HepG2 (cell line): ENCODE measurements around the gene YEATS2.

Experiments used
- DNMT1 ChIP-seq: sonication (generic); formaldehyde crosslinking; IDR thresholded peaks from 2 replicates; pipeline ENCODE4 v1.5.1; 2020; ENCODE audit warnings: mild to moderate bottlenecking, missing genetic modification reagents
- HOXA3 ChIP-seq: sonication (generic); formaldehyde crosslinking; IDR thresholded peaks from 2 replicates; pipeline ENCODE4 v1.5.0; 2020; ENCODE audit warnings: missing genetic modification reagents
- IRF2 ChIP-seq: IDR thresholded peaks from 2 replicates; pipeline ENCODE4 v1.6.1; 2018; ENCODE audit warnings: missing genetic modification reagents, missing compliant biosample characterization
- NFIB ChIP-seq: sonication (generic); formaldehyde crosslinking; IDR thresholded peaks from 2 replicates; pipeline ENCODE4 v1.9.0; 2021; ENCODE audit warnings: missing genetic modification reagents, mild to moderate bottlenecking, borderline replicate concordance
- NFIC ChIP-seq: IDR thresholded peaks from 2 replicates; pipeline ENCODE4 v1.6.1; 2012; ENCODE audit warnings: mild to moderate bottlenecking, low read length, inconsistent platforms
- NFRKB ChIP-seq: fragments of 450-650 bp; IDR thresholded peaks from 2 replicates; pipeline ENCODE4 v1.6.1; 2017
- TAF15 ChIP-seq: fragments of 200-400 bp; formaldehyde crosslinking; IDR thresholded peaks from one replicate; pipeline ENCODE4 v1.6.1; 2018; ENCODE audit warnings: mild to moderate bottlenecking, low read depth, low read length; ENCODE audit not compliant: poor library complexity, severe bottlenecking
- ZNF121 ChIP-seq: sonication (generic); formaldehyde crosslinking; IDR thresholded peaks from 2 replicates; pipeline ENCODE4 v1.5.0; 2020; ENCODE audit warnings: mild to moderate bottlenecking, missing genetic modification reagents
- ZNF292 ChIP-seq: sonication (generic); formaldehyde crosslinking; IDR thresholded peaks from 2 replicates; pipeline ENCODE4 v1.8.1; 2022; ENCODE audit warnings: mild to moderate bottlenecking, low read depth, missing genetic modification reagents, borderline replicate concordance
- ZNF878 ChIP-seq: sonication (generic); formaldehyde crosslinking; IDR thresholded peaks from 2 replicates; pipeline ENCODE4 v1.8.1; 2023; ENCODE audit warnings: mild to moderate bottlenecking, missing genetic modification reagents, moderate library complexity

DNA sequence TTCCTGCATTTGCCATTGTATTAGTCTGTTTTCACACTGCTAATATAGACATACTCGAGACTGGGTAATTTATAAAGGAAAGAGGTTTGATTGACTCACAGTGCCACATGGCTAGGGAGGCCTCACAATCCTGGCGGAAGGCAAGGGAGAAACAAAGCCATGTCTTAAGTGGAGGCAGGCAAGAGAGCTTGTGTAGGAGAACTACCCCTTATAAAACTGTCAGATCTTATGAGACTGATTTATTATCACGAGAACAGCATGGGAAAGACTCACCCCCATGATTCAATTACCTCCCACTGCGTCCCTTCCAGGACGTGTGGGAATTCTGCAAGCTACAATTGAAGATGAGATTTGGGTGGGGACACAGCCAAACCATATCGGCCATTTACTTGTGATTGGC is 27.8 kb downstream of the YEATS2 start:
- TF ChIP-seq NFRKB = no peak
- TF ChIP-seq TAF15 = no peak
- TF ChIP-seq IRF2 = no peak
- TF ChIP-seq NFIC = no peak
- no peak for TF ChIP-seq DNMT1 (CRISPR knock-in tag)
- no peak for TF ChIP-seq HOXA3
- TF ChIP-seq NFIB (CRISPR knock-in tag) = no peak
- no peak for TF ChIP-seq ZNF878
- TF ChIP-seq ZNF292 (CRISPR knock-in tag) = no peak
- no peak for TF ChIP-seq ZNF121 (CRISPR knock-in tag)
